HAP-1 (cell line): Measurements from ENCODE around the gene ATP9B.

Source experiments
- DNase-seq, 2 experiments: peaks; one replicate each; pipeline ENCODE4 v3.0.0-alpha.2; 2016 to 2020; ENCODE audit warnings: low spot score in 2 of 2
- H3K27me3 ChIP-seq: fragments of 250-450 bp; sonication (Bioruptor Pico); 2 replicates; pipeline ENCODE4 v1.5.1; 2020; ENCODE audit warnings: low read depth, mild to moderate bottlenecking, moderate library complexity
- H3K36me3 ChIP-seq: fragments of 250-450 bp; sonication (Bioruptor Pico); replicated peaks from 2 replicates; pipeline ENCODE4 v1.5.1; 2020; ENCODE audit warnings: mild to moderate bottlenecking
- H3K4me1 ChIP-seq: fragments of 250-450 bp; sonication (Bioruptor Pico); 2 replicates; pipeline ENCODE4 v1.5.1; 2020; ENCODE audit warnings: mild to moderate bottlenecking
- H3K4me3 ChIP-seq: fragments of 250-450 bp; sonication (Bioruptor Pico); 2 replicates; pipeline ENCODE4 v1.5.1; 2020; ENCODE audit warnings: mild to moderate bottlenecking, moderate library complexity
- H3K9me3 ChIP-seq: fragments of 250-450 bp; sonication (Bioruptor Pico); 2 replicates; pipeline ENCODE4 v1.5.1; 2020; ENCODE audit warnings: mild to moderate bottlenecking, moderate library complexity
- in situ Hi-C: fragments of 300-500 bp; cut with MboI; formaldehyde crosslinking; loops from 3 replicates; pipeline ENCODE4 v1.14.3; 2020; ENCODE audit warnings: low sequenced_read_pairs, inconsistent platforms, mixed read lengths

ATP9B gene

DNA sequence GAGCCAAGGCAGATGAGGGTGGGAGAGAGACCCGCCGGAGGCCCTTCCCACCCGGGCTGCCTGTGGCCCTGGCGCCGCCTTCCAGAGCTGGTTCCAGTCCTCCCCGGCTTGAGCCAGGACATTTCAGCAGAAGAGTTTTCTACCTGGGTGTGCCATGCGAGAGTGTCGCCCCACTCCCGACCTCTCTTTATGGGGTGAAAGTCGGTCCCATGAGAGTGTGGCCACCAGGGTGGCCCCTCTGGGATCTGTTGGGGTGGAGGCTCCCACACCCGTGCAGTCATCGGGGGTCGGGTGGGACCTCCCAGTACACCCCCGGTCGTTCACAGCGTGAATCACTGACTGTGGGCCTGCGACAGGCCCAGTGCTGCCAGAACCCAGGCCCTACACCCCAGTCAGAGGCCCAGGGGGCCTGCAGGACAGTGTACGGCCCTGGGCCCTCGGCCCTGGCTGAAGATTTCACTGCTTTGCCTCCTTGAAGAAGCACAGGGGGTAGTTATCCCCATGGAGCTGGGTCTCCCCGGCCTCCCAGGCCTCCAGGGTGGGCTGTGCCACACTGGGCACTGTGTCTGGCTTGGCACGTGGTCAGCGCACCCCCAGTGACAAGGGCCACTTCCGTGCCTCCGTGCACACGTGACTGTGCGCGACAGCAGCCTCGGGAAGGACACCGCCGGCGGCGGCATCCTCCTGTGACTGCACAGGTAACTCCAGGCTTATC is 332.5 kb downstream of the ATP9B start:
- no peak overlapping the region for H3K4me3 ChIP-seq
- H3K27me3 ChIP-seq: no peaks in the 10 kb centered on the region
- DNase-seq: no peak
- H3K9me3 ChIP-seq: no peaks in the 10 kb centered on the region
- no peaks in the 10 kb centered on the region for H3K36me3 ChIP-seq
- H3K4me1 ChIP-seq: peaks cover 9% of the 10 kb centered on the region
- in situ Hi-C loops: no loop called here

DNA sequence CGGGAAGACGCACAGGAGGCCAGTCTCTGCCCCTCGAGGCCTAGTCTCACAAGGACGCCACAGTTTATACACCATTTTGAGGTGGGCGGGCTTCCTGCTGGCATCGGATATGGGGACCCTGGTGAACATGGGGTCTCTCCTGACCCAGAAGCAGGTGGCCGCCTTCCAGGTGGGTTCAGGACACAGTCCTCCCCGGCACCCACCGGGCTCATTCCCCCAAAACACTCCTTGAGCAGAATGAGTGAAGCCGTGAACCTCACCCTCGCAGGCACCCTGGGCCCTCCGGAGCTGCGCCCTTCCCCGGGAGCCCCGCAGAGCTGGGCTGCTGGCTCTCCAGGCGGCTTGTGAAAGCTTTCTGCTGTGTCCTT is 333.0 kb downstream of the ATP9B start:
- H3K27me3 ChIP-seq: no peaks in the 10 kb centered on the region
- in situ Hi-C loops: no loop called here
- H3K4me1 ChIP-seq: peaks cover 6% of the 10 kb centered on the region
- no peak overlapping the region for H3K4me3 ChIP-seq
- no peaks in the 10 kb centered on the region for H3K9me3 ChIP-seq
- no peaks in the 10 kb centered on the region for H3K36me3 ChIP-seq
- no peak for DNase-seq

DNA sequence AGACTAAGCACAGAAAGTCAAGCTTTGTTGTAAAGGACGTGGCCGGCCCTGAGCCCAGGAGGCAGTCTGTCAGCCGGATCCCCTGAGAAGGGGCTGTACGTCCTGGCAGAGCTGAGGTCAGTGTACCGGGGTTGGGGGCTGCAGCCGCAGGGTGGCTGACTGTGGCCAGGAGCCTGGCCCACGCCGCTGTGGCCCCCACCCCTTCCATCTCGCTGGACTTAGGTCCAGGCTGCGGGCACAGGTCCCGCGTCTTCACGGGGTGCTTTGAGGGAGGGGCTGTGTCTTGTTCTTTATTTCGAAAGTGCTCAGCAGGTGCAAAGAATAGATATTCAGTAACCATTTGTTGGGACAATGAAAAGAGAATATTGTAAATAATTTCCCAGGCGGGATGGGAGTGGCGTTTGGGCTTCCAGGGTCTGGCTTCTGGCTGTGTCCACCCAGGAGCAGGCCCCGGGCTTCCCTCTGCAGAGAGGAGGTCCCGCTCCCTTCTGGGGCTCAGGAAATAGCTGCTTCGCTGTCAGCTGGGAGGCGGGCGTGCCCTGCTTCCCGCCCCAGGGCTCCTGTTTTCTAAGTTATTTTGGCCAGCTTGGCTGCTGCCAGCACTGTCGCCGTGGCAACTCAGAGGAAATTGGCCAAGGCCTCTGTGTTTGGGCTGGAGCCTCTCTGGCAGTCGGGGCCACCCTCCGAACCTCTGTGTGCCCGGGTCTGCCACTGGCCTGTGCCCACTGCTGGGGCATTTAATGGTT is 334.0 kb downstream of the ATP9B start:
- H3K4me1 ChIP-seq: peaks cover 4% of the 10 kb centered on the region
- in situ Hi-C loops: no loop called here
- no peaks in the 10 kb centered on the region for H3K27me3 ChIP-seq
- no peak overlapping the region for H3K4me3 ChIP-seq
- no peaks in the 10 kb centered on the region for H3K9me3 ChIP-seq
- H3K36me3 ChIP-seq: no peaks in the 10 kb centered on the region
- DNase-seq: peak in 1 of 2 experiments; percentile 65

DNA sequence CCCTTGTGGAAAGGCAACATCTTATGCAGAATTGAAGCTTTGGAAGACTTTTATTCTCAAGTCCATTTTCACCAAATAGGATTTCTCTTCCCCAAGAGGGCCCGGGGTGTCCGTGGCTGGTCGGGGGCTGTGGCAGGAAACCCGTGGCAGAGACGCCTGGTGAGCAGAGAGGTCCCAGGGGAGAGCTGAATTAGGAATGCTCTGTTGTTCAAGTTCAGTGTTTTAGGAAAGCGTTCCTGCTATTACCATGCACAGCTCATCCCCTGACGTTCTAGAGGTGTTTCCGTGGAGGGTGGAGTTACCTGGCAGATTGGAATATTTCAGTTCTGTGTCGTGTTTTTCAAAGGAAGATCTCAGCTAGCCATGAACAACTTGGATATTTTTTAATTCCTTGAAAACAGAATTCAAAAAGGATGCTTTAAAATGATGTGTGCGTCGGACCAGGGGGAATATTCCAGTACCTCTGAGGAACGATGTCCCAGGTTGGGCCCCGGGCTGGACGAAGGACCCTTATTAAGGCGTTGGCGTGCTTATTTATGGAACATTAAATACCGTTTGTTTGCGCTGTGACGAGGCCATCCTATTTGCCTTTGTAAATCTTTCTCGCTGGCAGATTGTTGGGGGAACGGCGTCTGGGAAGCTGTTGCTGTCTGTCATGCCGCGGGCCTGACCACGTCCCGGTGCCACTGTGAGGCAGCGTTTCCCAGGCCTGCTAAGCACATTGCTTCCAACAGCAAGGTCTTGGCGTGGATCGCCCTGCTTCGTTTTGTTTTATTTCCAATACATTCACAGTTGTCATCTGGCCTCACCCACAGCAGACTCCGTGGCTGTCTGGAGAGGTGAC is 334.8 kb downstream of the ATP9B start:
- Histone ChIP-seq H3K9me3 (no peaks in the 10 kb centered on the region), H3K36me3 (no peaks in the 10 kb centered on the region), H3K4me3 (no peak overlapping the region), H3K27me3 (no peaks in the 10 kb centered on the region), H3K4me1 (peaks cover 4% of the 10 kb centered on the region)
- no peak for DNase-seq
- in situ Hi-C loops: no loop called here

DNA sequence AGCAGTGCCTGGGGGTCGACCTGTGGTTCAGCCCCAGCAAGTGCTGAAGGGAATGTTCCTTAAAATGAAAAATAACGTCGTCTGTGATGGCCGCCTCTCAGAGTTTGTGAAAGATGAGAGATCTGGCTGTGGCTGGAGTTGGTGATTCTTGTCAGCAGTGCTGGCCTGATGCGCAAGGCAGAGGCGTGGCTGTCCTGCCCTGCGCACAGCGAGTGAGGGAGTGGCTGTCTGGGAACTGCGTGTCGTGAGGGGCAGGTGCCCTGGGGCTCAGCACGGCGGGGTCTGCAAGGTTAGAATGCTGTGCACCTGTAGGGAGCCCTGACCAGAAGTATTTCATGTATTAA is 335.3 kb downstream of the ATP9B start:
- in situ Hi-C loops: no loop called here
- no peaks in the 10 kb centered on the region for H3K9me3 ChIP-seq
- no peaks in the 10 kb centered on the region for H3K36me3 ChIP-seq
- H3K4me3 ChIP-seq: no peak overlapping the region
- H3K27me3 ChIP-seq: no peaks in the 10 kb centered on the region
- peaks cover 4% of the 10 kb centered on the region for H3K4me1 ChIP-seq
- no peak for DNase-seq

DNA sequence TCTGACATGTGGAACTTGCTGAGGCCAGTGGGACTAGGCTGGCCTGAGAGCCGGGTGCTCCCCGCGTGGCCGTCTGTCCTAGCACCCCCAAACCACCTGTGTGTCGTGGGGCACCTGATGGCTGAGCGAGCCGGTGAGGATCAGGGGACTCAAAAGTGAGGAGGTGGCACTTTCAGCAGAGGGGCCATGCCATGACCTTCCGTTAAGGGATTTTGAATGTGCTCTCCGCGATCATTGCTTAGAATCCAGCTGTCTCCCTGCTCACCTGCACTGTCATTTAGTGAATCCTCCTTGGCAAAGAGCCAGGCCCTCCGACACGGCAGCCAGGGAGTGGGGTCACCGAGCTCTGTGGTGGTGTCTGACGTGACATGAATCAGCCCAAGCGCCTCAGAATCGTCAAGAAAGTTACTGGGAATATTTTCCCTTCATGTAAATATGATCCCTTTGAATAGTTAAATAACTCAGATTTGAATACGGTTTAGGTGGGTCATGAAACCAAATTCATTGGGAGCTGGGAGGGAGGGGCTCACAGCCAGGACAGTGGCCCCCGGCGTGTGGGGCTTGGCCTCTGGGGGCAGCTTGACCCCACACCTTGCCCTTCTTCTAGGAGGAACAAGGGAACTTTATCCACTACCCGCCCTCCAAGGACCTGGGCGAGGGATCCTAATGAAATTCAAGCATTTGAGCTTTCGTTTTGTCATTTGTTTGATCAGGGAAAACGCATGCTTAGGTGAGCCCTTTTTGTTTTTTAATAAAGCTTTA is 336.0 kb downstream of the ATP9B start:
- no peaks in the 10 kb centered on the region for H3K27me3 ChIP-seq
- peaks cover 4% of the 10 kb centered on the region for H3K4me1 ChIP-seq
- no peaks in the 10 kb centered on the region for H3K9me3 ChIP-seq
- no peak overlapping the region for H3K4me3 ChIP-seq
- no peaks in the 10 kb centered on the region for H3K36me3 ChIP-seq
- in situ Hi-C loops: no loop called here
- no peak for DNase-seq

DNA sequence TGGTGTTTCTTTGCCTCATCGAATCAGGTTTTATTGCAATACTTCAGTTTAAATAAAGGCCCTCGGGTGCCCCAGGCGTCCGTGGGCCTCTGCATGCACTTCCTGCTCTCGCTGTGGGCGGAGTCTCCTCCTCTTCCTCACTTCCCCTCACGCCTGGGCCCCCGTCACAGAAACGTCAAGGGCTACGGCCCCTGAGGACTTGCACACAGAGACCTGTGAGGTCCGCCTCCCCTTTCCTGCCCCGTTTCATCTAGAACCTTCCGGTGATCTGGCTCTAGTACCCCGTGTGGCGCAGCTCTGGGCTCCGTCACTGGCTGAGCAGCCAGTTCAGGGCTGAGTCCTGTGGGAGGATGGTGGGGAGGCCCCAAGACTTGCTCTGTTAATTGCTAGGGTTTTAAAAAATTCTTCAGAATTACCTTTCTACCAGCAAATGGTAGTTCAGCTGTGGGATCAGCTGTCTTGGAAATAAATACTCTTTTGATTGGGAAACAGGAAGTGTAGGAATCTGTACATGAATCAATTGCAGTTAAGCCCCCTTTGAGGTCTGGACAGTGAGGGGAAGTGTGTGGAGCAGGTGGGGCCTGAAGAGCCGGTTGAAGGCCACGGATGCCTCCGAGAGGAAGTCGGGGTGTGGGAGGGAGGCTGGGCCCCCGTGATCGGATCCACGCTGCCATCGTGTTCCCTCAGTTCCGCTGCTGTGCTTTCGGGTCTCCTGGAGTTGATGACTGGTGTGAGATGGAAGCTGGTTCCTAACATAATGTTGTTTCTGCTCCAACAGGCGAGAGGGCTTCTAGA is 336.8 kb downstream of the ATP9B start:
- in situ Hi-C loops: no loop called here
- H3K4me1 ChIP-seq: peaks cover 4% of the 10 kb centered on the region
- H3K4me3 ChIP-seq: no peak overlapping the region
- H3K36me3 ChIP-seq: peaks cover 4% of the 10 kb centered on the region; the same call in 1 of the 2 replicates
- DNase-seq: no peak
- H3K9me3 ChIP-seq: no peaks in the 10 kb centered on the region
- no peaks in the 10 kb centered on the region for H3K27me3 ChIP-seq

DNA sequence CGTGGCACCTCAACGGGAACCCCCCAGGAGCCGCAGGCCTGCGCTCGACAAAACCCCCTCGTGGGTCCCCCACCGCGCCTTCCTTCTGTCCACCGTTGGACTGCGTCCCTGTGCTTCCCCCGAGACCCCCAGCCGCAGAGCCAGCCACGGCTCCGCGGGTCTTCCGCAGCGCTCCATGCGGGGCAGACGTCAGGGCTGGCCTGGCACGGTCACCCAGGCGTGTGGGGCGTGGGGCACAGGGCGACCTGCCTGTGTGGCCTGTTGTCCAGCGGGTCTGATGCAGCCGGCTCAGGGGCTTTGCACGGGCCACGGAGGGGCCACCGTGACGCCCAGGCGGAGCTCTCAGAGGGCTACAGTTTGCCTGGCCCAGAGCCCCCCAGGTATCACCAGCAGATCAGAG is 337.5 kb downstream of the ATP9B start:
- H3K4me1 ChIP-seq: peaks cover 4% of the 10 kb centered on the region
- H3K27me3 ChIP-seq: no peaks in the 10 kb centered on the region
- in situ Hi-C loops: no loop called here
- no peak overlapping the region for H3K4me3 ChIP-seq
- no peaks in the 10 kb centered on the region for H3K9me3 ChIP-seq
- H3K36me3 ChIP-seq: peaks cover 5% of the 10 kb centered on the region; the same call in 1 of the 2 replicates
- DNase-seq: no peak

DNA sequence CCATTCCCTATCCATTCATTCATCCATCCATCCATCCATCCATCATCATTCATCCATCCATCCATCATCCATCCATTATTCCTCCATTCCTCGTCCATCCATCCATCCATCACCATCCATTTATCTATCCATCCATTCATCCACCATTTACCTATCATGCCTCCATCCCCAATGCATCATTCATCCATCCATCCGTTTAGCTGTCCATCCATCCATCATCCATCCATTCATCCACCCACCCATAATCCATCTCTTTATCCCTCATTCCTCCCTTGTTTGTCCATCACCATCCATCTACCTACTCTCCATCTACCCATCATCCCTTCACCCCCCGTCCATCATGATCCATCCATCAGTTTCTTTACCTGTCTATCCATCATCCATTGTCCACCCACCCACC is 340.1 kb downstream of the ATP9B start:
- in situ Hi-C loops: no loop called here
- no peaks in the 10 kb centered on the region for H3K9me3 ChIP-seq
- DNase-seq: no peak
- H3K36me3 ChIP-seq: peaks cover 5% of the 10 kb centered on the region; the same call in 1 of the 2 replicates
- H3K4me1 ChIP-seq: no peaks in the 10 kb centered on the region
- no peaks in the 10 kb centered on the region for H3K27me3 ChIP-seq
- no peak overlapping the region for H3K4me3 ChIP-seq

DNA sequence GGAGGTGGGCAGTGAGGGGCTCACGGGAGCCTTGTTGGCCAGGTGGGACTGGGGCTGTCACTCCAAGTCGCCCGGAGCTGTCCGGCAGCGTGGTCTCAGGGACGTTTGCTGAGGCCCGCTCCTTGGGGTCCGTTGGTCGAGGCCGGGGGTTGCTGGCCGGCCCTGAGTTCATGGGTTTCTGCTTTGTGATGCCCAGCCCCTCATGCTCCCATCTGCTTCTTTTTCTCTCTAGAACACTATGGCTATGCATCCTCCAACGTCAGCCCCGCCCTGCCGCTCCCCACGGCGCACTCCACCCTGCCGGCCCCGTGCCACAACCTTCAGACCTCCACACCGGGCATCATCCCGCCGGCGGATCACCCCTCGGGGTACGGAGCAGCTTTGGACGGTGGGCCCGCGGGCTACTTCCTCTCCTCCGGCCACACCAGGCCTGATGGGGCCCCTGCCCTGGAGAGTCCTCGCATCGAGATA is 341.0 kb downstream of the ATP9B start:
- no peaks in the 10 kb centered on the region for H3K9me3 ChIP-seq
- no peak for DNase-seq
- no peaks in the 10 kb centered on the region for H3K27me3 ChIP-seq
- no peaks in the 10 kb centered on the region for H3K4me1 ChIP-seq
- no peak overlapping the region for H3K4me3 ChIP-seq
- peaks cover 10% of the 10 kb centered on the region; the same call in 1 of the 2 replicates for H3K36me3 ChIP-seq
- in situ Hi-C loops: no loop called here

DNA sequence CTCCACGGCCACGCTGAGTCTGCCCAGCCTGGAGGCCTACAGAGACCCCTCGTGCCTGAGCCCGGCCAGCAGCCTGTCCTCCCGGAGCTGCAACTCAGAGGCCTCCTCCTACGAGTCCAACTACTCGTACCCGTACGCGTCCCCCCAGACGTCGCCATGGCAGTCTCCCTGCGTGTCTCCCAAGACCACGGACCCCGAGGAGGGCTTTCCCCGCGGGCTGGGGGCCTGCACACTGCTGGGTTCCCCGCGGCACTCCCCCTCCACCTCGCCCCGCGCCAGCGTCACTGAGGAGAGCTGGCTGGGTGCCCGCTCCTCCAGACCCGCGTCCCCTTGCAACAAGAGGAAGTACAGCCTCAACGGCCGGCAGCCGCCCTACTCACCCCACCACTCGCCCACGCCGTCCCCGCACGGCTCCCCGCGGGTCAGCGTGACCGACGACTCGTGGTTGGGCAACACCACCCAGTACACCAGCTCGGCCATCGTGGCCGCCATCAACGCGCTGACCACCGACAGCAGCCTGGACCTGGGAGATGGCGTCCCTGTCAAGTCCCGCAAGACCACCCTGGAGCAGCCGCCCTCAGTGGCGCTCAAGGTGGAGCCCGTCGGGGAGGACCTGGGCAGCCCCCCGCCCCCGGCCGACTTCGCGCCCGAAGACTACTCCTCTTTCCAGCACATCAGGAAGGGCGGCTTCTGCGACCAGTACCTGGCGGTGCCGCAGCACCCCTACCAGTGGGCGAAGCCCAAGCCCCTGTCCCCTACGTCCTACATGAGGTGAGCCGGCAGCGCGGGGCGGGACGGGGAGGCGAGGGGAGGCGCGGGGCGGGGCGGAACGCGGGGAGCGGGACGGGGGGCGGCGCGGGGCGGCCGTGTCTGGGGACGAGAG is 341.8 kb downstream of the ATP9B start:
- Histone ChIP-seq H3K4me3 (no peak overlapping the region), H3K9me3 (no peaks in the 10 kb centered on the region), H3K27me3 (no peaks in the 10 kb centered on the region), H3K4me1 (no peaks in the 10 kb centered on the region), H3K36me3 (peaks cover 10% of the 10 kb centered on the region; the same call in 1 of the 2 replicates)
- DNase-seq: no peak
- in situ Hi-C loops: no loop called here
